Anterior cingulate cortex (tissue), 58 donors: ENCODE data around the gene ERP44.
"Not testable (repeated sequence)": the region's sequence is repeated elsewhere in the genome, so short reads cannot be mapped to it uniquely, and the experiment has no call there.

Source experiments
- DNase-seq, 58 donors: peaks; one replicate each; lab custom pipeline; 2025; lab: John Stamatoyannopoulos, UW

ERP44 gene

DNA sequence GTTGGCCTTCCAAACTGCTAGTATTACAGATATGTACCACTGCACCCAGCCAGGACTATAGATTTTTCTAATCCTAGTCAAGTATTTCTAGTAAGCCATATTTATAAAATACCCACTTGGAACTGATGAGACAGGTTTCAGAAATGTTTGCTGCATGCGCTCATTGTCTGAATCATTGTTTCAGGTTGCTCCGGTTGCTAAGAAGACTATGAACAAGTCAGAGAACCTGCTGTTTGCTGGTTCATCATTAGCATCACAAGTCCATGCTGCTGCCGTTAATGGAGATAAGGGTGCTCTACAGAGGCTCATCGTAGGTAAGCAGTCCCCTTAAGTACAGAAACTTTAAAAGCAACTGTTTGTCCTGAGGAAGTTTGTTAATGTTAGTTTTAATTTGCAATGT lies 5.5 kb upstream of the ERP44 start:
- no peak for DNase-seq

DNA sequence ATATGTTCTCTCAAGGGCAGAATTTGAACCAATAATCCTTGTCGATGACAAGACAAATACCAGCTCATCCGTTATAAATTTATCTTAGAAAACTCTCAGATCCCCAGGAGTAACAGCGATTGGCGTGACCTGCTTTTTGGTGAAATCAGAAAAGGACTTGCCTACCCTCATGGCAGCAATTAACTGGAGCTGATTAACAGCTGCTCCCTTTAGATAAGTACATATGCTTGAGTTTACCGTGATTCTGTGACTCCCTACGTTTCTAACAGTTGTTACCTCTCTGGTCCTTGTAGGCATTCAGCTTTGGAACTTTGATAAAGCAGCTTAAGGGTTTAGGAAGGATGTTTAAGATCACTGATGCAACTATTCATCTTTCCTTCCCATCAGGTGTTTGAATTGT lies 2.8 kb upstream of the ERP44 start:
- DNase-seq, result no peak

- DNase-seq, result no peak
Measured at GRCh38 chr9:100100146-100100667, 1.4 kb upstream of the ERP44 start.

- peak in 23 of 58 donors; percentile 2 to 80 (median 37) for DNase-seq
Measured at GRCh38 chr9:100099722-100100042, 882 bp upstream of the ERP44 start.

DNA sequence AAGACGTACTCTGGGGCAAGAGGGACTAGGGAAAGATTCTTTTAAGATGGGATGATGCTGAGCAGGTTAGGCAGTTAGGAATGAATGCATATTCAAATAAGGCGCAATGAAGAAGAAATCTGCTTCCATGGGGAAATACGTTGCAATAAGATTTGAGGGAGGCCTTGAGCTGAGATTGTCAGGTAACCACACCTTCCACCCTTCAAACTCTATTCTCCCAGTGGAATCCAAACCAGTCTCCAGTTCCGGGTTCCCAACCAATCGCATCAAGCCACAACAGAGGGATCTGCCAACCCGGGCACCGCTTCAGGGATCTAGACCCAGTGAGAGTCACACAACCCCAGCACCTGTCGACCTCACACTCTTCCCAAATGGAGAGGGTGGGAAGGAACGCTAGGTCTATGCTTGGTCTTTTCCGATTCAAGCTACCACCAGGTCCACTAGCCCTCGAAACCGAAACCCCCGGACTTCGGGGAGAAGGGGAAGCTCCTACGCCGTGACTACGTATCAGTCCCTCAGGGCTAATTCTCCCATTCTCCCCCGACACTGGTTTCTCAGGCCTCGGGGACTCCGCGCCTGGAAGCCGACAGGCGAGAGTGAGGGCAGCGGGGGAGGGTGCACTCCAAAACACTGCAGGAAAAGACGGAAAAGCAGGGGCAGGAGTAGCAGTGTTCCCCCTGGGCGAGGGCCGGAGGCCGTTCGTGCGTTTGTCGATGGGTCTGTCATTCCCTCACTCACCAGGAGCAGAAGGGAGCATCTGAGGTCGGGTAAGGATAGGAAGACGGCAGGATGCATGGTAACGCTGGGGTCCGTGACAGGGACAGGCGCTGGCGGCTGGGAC lies 534 bp downstream of the ERP44 start:
- peak in 43 of 58 donors; percentile 15 to 63 (median 42) for DNase-seq

GRCh38 chr9:100096378-100096916 lies 2.4 kb downstream of the ERP44 start:
- DNase-seq, result no peak

DNA sequence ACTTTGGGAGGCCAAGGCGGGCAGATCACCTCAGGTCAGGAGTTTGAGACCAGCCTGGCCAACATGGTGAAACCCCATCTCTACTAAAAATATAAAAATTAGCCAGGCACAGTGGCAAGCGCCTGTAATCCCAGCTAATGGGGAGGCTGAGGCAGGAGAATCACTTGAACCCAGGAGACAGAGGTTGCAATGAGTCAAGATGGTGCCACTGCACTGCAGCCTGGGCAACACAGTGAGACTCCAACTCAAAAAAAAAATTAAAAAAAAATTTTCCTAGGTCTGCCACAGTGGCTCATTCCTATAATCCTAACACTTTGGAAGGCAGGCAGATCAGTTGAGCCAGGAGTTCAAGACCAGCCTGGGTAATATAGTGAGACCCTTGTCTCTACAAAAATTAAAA lies 4.4 kb downstream of the ERP44 start:
- not testable (repeated sequence) for DNase-seq

- DNase-seq, result no peak
Measured at GRCh38 chr9:100092066-100092465, 6.7 kb downstream of the ERP44 start.

GRCh38 chr9:100091650-100092049 lies 7.2 kb downstream of the ERP44 start:
- no peak for DNase-seq

- DNase-seq, result no peak
Measured at GRCh38 chr9:100090880-100091279, 7.9 kb downstream of the ERP44 start.

DNA sequence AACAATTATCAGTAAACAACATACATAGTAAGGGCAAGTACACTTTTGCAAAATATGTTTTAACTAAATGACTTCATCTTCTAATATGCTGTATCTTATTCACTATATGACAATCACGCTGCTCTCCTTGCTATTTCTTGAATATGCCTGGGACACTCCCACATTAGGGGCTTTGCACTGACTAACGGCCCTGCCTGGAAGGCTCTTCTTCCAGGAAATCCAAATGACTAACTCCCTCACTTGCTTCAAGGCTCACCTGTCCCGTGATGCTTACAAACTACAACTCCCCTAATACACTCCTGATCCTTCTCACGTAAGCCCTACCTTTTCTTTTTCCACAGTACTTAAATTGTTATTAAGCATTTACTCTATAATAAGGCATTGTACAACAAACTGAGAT lies 10.6 kb downstream of the ERP44 start:
- DNase-seq, result no peak

GRCh38 chr9:100087218-100087617 lies 11.6 kb downstream of the ERP44 start:
- no peak for DNase-seq

- no peak for DNase-seq
Measured at GRCh38 chr9:100086097-100086635, 12.6 kb downstream of the ERP44 start.

DNA sequence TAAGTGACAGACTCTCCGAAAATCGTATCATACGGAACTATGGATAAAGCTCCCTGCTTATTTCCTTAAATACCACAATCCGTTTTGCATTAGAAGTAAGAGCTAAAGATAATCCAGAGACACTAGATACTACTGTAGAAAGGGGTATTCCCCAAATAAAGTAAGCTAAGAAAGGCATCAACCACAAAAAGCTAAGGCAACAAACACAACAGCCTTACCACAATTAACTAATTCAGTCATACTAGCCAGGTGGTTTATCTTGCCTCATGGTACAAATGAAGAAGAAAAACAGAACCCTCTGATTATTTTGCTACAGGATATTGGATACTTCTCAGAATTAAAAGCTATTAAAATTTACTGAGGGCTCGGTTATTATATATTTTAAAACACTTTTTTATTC lies 14.1 kb downstream of the ERP44 start:
- DNase-seq, result no peak

GRCh38 chr9:100084128-100084453 lies 14.7 kb downstream of the ERP44 start:
- no peak for DNase-seq

DNA sequence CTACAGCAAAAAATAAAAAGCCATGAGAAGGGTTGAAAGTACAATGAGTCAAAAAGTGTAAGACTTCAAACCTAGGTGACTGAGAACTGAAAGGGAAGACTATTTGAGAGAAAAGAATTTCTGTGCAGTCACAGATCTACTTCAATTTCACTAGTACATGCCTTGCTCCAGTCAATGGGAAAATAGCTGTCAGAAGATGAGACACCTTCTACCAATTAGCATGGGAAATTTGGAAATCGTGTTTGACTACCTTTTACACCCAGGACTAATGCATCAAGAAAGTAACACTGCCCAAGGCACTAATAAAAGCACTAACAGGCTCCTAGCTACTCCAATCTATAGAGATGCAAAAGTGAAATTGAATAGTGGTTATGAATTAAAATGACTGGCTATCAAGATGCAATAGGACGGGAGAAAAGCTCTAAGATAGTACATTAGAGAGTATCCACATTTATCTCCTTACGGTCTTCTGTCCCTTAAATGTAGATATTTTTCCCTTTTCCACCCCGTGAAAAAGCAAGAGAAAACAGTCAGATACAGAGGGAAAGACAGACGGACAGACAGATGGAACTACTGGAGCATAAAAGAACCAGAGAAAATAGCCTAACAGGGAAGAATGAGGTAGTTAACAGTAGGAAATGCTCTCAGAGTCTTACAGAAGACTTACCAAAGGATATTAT lies 15.2 kb downstream of the ERP44 start:
- no peak for DNase-seq

DNA sequence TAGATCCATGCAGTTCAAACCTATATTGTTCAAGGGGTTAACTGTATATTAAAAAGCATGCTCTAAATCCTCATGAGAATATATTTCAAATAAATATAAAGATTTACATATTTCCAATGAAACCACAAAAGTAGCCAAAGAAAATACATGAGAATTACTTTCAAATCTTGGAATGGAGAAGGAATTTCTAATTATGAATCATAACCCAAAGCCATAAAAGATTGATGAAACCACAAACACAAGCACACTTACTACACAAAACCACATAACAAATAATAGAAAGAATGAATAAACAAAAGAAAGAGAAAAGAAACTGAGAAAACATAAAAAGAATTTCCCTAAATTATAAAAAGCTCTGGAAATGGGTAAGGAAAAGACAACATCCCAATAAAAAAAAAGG lies 16.0 kb downstream of the ERP44 start:
- no peak for DNase-seq

- not testable (repeated sequence) for DNase-seq
Measured at GRCh38 chr9:100076256-100076655, 22.5 kb downstream of the ERP44 start.

- DNase-seq, result no peak
Measured at GRCh38 chr9:100074989-100075388, 23.8 kb downstream of the ERP44 start.

DNA sequence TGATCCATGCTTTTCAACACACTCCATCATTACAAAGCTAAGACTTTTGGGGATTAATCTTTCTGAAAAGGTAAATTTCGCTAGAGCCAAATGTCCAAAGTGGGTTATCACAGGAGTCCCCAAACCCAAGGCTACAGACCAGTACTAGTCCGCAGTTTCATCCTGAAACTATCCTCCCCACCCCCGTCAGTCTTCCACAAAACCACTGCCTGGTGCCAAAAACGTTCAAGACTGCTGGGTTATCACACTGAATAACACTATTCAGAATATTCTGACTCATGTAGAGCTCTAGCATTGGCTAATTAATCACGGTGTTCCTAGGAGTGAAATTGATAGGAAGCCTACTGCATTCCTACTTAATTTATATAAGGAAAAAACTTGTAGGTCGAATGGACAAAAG lies 24.7 kb downstream of the ERP44 start:
- DNase-seq, result peak in 7 of 58 donors; percentile 1 to 9 (median 4)

DNA sequence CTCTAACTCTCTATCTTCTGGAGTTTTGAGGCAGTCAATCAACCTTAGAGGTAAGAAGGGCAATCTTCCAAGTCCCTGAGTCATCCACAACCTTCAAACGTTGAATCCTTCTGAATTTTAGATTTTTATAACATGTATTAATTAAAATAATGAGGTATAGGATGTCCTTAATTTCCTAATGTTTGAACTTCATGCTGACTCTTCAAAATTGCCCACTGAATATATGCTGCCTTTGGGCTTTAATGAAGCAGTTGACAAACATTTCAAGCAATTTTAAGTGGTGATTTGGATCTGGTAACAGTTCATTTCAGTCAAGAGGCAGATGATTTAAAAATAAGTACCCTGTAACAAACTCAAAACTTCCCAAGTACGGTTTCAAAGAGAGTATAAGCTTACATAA lies 26.0 kb downstream of the ERP44 start:
- no peak for DNase-seq
